ENCODE data around the gene CEBPE. TPM values are rescaled to one million over a fixed set of nuclear protein-coding genes. Genes with fewer than 3 reads are reported as not detected.

The CEBPE gene
- polyA plus RNA-seq, 1 of the 3 experiments (the other 2 are of a cell fraction): not detected

DNA sequence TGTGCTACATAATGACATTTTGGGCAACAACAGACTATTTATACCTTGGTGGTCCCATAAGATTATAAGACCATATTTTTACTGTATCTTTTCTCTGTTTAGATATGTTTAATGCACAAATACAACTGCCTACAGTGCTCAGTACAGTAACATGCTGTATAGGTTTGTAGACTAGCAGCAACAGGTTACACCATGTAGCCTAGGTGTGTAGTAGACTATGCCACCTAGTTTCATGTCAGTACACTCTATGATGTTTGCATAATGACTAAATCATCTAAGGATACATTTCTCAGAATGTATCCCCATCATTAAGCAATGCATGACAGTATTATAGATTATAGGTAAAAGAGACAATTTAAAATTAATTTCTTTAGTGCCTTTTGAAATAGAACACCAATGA, 30.7 kb upstream of the CEBPE start:
- no peaks in the 10 kb centered on the region for H3K9me3 ChIP-seq
- H3K79me2 ChIP-seq (ENCODE audit: insufficient read depth): no peaks in the 10 kb centered on the region
- peaks cover 0 to 13% of the 10 kb centered on the region in 2 experiments; a peak in 3 of 4 replicates for H3K4me1 ChIP-seq (ENCODE audit: control insufficient read depth in 1 of 2, insufficient read depth in 2 of 2, low read depth in 1 of 2, low read length in 1 of 2)
- no peak overlapping the region for H3K4me2 ChIP-seq
- H4K20me1 ChIP-seq (ENCODE audit: insufficient read depth): no peaks in the 10 kb centered on the region
- peaks cover 9% of the 10 kb centered on the region; the same call in 1 of the 2 replicates for H3K27me3 ChIP-seq (ENCODE audit: insufficient read depth)
- ChIA-PET CTCF (interaction anchor here (0.9 kb wide), 1 partner anchor 14 kb away, joined by 3 read pairs; no protein-coding TSS in a partner anchor), POLR2A (no interaction called here)
- DNase-seq: no peak
- TF ChIP-seq NFIC (IDR thresholded peaks at IDR 0.05; ENCODE audit: borderline replicate concordance) (no peak), EP300 (IDR thresholded peaks at IDR 0.05; ENCODE audit: borderline replicate concordance in 1 of 2, low read depth in 1 of 2, low read length in 1 of 2) (no peak), GATA2 (CRISPR knock-in tag; IDR thresholded peaks at IDR 0.05) (no peak), RCOR1 (IDR thresholded peaks at IDR 0.05; ENCODE audit: low read length) (no peak)
- no peak overlapping the region for H3K9ac ChIP-seq
- no peak overlapping the region for H3K27ac ChIP-seq (ENCODE audit: low read depth in 2 of 2, low read length in 1 of 2)
- H3F3A ChIP-seq (replicated peaks; ENCODE audit: insufficient read depth): no peaks in the 10 kb centered on the region
- H3K9me2 ChIP-seq: no peaks in the 10 kb centered on the region
- no peak overlapping the region for H3K4me3 ChIP-seq (ENCODE audit: low read depth in 2 of 2, low read length in 1 of 2)
- no peaks in the 10 kb centered on the region for H3K36me3 ChIP-seq (replicated peaks in 1 of 2; ENCODE audit: control insufficient read depth in 1 of 2, insufficient read depth in 2 of 2, low read length in 1 of 2)
- no peak overlapping the region for H2AFZ ChIP-seq (ENCODE audit: low read depth)

DNA sequence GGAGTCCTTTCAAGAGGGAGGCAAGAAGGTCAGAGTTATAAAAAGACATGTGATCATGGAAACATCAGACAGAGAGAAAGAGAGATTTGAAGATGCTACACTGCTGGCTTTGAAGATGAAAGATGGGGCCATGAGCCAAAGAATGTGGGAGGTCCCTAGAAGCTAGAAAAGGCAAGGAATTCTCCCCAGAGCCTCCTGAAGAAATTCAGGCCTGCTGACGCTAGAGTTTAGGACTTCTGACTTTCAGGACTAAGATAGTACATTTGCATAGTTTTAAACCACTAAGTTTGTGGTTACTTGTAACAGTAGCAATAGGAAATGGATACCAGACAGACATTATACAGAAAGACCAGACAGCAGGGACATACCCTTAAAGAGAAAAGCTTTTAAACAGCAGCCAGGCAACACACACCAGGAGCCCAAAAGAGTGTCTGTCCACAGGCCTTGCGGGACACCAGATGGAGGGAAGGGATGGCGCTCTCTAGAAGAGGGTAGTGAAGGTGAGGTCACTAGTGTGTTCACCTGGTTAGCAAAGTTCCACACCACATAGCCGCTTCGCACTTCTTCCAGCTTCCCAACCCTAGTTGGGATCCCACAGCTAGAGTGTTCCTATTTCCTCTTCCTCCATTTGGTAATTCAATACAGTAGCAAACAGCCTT, 29.7 kb upstream of the CEBPE start:
- Histone ChIP-seq H2AFZ (ENCODE audit: low read depth) (no peak overlapping the region), H3K9ac (no peak overlapping the region), H3K4me2 (no peak overlapping the region), H3K27me3 (ENCODE audit: insufficient read depth) (peaks cover 9% of the 10 kb centered on the region; the same call in 1 of the 2 replicates), H4K20me1 (ENCODE audit: insufficient read depth) (no peaks in the 10 kb centered on the region), H3F3A (replicated peaks; ENCODE audit: insufficient read depth) (no peaks in the 10 kb centered on the region), H3K27ac (ENCODE audit: low read depth in 2 of 2, low read length in 1 of 2) (no peak overlapping the region), H3K36me3 (replicated peaks in 1 of 2; ENCODE audit: control insufficient read depth in 1 of 2, insufficient read depth in 2 of 2, low read length in 1 of 2) (no peaks in the 10 kb centered on the region), H3K4me1 (ENCODE audit: control insufficient read depth in 1 of 2, insufficient read depth in 2 of 2, low read depth in 1 of 2, low read length in 1 of 2) (0 out of 4 replicates have a peak, but pooled peaks cover 0 to 2% of the 10 kb centered on the region in 2 experiments), H3K4me3 (ENCODE audit: low read depth in 2 of 2, low read length in 1 of 2) (no peak overlapping the region), H3K9me3 (no peaks in the 10 kb centered on the region), H3K79me2 (ENCODE audit: insufficient read depth) (no peaks in the 10 kb centered on the region), H3K9me2 (no peaks in the 10 kb centered on the region)
- WGBS (ENCODE audit: low lambda C conversion rate): 74% methylated on average over 5 of the region's 5 CpGs
- no peak for DNase-seq
- TF ChIP-seq, protein P1, sequence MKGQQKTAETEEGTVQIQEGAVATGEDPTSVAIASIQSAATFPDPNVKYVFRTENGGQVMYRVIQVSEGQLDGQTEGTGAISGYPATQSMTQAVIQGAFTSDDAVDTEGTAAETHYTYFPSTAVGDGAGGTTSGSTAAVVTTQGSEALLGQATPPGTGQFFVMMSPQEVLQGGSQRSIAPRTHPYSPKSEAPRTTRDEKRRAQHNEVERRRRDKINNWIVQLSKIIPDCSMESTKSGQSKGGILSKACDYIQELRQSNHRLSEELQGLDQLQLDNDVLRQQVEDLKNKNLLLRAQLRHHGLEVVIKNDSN (IDR thresholded peaks at IDR 0.05; ENCODE audit: borderline replicate concordance, low read depth): no peak
- TF ChIP-seq SMC3 (IDR thresholded peaks at IDR 0.05; ENCODE audit: low read depth, low read length): no peak
- no peak for TF ChIP-seq RFX5 (IDR thresholded peaks at IDR 0.05; ENCODE audit: low read length)
- TF ChIP-seq TAF1 (IDR thresholded peaks at IDR 0.05; ENCODE audit: borderline replicate concordance, low read depth, low read length): no peak
- no peak for TF ChIP-seq JUND (IDR thresholded peaks at IDR 0.05)
- TF ChIP-seq SIN3A (IDR thresholded peaks at IDR 0.05; ENCODE audit: borderline replicate concordance, low read depth, low read length): no peak
- no peak for TF ChIP-seq FOXM1 (IDR thresholded peaks at IDR 0.05; ENCODE audit: low read depth)
- TF ChIP-seq MEF2A (IDR thresholded peaks at IDR 0.05; ENCODE audit: borderline replicate concordance, low read depth): no peak
- TF ChIP-seq FOXJ3 (CRISPR knock-in tag; IDR thresholded peaks at IDR 0.05): no peak
- TF ChIP-seq CHD2 (IDR thresholded peaks at IDR 0.05; ENCODE audit: low read length, partially characterized antibody): no peak
- no peak for TF ChIP-seq EP300 (IDR thresholded peaks at IDR 0.05; ENCODE audit: borderline replicate concordance in 1 of 2, low read depth in 1 of 2, low read length in 1 of 2)
- no peak for TF ChIP-seq EZH2phosphoT487 (IDR thresholded peaks at IDR 0.05; ENCODE audit: borderline replicate concordance, low read depth)
- TF ChIP-seq NFIC (IDR thresholded peaks at IDR 0.05; ENCODE audit: borderline replicate concordance): no peak
- TF ChIP-seq POLR2AphosphoS5 (IDR thresholded peaks at IDR 0.05; ENCODE audit: low read depth, low read length): no peak
- TF ChIP-seq, protein P2, sequence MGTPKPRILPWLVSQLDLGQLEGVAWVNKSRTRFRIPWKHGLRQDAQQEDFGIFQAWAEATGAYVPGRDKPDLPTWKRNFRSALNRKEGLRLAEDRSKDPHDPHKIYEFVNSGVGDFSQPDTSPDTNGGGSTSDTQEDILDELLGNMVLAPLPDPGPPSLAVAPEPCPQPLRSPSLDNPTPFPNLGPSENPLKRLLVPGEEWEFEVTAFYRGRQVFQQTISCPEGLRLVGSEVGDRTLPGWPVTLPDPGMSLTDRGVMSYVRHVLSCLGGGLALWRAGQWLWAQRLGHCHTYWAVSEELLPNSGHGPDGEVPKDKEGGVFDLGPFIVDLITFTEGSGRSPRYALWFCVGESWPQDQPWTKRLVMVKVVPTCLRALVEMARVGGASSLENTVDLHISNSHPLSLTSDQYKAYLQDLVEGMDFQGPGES (IDR thresholded peaks at IDR 0.05; ENCODE audit: low read depth, low read length): no peak
- TF ChIP-seq, protein P3, sequence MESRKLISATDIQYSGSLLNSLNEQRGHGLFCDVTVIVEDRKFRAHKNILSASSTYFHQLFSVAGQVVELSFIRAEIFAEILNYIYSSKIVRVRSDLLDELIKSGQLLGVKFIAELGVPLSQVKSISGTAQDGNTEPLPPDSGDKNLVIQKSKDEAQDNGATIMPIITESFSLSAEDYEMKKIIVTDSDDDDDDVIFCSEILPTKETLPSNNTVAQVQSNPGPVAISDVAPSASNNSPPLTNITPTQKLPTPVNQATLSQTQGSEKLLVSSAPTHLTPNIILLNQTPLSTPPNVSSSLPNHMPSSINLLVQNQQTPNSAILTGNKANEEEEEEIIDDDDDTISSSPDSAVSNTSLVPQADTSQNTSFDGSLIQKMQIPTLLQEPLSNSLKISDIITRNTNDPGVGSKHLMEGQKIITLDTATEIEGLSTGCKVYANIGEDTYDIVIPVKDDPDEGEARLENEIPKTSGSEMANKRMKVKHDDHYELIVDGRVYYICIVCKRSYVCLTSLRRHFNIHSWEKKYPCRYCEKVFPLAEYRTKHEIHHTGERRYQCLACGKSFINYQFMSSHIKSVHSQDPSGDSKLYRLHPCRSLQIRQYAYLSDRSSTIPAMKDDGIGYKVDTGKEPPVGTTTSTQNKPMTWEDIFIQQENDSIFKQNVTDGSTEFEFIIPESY (IDR thresholded peaks at IDR 0.05; ENCODE audit: borderline replicate concordance, low read depth): no peak
- TF ChIP-seq, protein P4, sequence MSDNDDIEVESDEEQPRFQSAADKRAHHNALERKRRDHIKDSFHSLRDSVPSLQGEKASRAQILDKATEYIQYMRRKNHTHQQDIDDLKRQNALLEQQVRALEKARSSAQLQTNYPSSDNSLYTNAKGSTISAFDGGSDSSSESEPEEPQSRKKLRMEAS (IDR thresholded peaks at IDR 0.05; ENCODE audit: low read depth): no peak
- no peak for TF ChIP-seq GABPA (IDR thresholded peaks at IDR 0.05; ENCODE audit: low read depth)
- CTCF ChIA-PET: interaction anchor here (0.9 to 2.1 kb wide), 4 partner anchors 13 to 38 kb away, joined by 3 to 6 read pairs (median 4); no protein-coding TSS in a partner anchor
- POLR2A ChIA-PET: no interaction called here

Measured in SK-N-SH (cell line).